Raji (cell line): ENCODE data around the gene DRC1.

Experiments
- POLR2A ChIP-seq: IDR thresholded peaks from 2 replicates; pipeline ENCODE4 v1.6.1; 2011; ENCODE audit warnings: low read depth, low read length, control low read depth; ENCODE audit not compliant: insufficient read depth

DRC1 gene

DNA sequence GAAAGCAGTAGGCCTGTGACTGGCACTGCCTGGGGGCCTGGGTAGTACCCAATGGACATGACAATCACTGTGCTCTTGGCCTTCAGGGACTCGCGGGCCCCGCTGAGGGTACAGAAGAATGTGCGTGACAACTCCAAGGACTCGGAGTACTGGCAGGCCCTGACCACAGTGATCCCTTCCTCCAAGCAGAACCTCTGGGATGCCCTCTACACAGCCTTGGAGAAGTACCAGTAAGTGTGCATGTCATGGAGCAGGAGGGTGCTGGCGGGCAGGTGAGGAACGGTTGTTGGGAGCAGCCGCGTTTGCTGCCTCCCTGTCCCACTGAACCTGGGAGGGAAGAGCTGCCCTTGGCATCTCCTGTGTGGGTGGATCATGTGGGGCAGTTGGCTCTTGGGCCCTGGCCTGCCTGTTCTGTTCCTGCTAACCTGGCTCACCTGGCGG, 52.9 kb downstream of the DRC1 start:
- TF ChIP-seq POLR2A, result no peak

- TF ChIP-seq POLR2A, result no peak
These were observed 53.4 kb downstream of the DRC1 start for GRCh38 chr2:26455037-26455669.

DNA sequence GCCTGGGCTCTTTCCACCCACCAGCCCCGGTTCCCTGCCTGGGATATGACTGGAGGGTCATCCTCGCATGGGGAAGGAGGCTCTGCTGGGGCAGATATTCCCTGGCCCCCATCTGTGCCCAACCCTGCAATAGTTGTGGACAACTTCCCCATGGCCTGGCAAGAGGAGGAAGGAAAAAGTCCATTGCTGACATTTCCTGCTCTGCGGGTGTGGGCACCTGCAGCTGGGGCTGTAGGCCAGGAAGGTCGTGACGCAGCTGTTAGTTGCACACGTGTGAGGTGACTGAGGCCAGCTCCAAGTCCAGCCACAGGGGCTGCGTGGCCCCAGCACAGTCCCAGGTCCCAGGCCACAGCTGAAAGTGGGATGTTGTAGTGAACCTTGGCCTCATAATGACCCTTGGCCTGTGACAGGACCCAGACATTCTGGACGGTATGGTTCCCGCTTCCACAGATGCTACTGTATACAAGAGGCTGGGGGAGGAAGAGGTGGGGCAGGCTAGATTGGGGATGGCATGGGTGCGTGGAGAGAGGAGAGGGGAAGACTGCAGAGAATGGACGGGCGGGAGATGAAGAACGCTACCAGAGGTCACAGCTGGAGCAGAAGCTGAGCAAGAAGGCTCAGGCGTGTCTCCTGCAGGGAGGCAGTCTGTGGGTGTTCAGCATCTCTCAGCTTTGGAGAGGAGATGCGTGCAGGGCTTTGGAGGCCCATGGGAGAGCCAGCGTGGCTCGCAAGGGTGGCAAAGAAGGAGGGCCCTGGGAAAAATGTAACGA, 54.1 kb downstream of the DRC1 start:
- no peak for TF ChIP-seq POLR2A

- TF ChIP-seq POLR2A, result no peak
These were observed 54.9 kb downstream of the DRC1 start for GRCh38 chr2:26456440-26457250.

GRCh38 chr2:26457251-26457666, 55.5 kb downstream of the DRC1 start:
- TF ChIP-seq POLR2A, result no peak

GRCh38 chr2:26457695-26458364, 56.1 kb downstream of the DRC1 start:
- TF ChIP-seq POLR2A, result no peak

- no peak for TF ChIP-seq POLR2A
These were observed 56.8 kb downstream of the DRC1 start for GRCh38 chr2:26458365-26459042.

GRCh38 chr2:26459991-26460612, 58.4 kb downstream of the DRC1 start:
- TF ChIP-seq POLR2A, result no peak

GRCh38 chr2:26460613-26461031, 58.9 kb downstream of the DRC1 start:
- TF ChIP-seq POLR2A, result no peak

- TF ChIP-seq POLR2A, result no peak
These were observed 59.9 kb downstream of the DRC1 start for GRCh38 chr2:26461601-26462023.

GRCh38 chr2:26462100-26462499, 60.4 kb downstream of the DRC1 start:
- no peak for TF ChIP-seq POLR2A

GRCh38 chr2:26462511-26463243, 61.0 kb downstream of the DRC1 start:
- no peak for TF ChIP-seq POLR2A
